HG02678 (cell line): ENCODE data around the gene METTL26.

Experiments
- ATAC-seq: cut with Tn5 transposase; IDR thresholded peaks from one replicate; pipeline ENCODE4 v1.9.1; 2021; ENCODE audit warnings: mild to moderate bottlenecking, moderate library complexity; ENCODE audit not compliant: unreplicated experiment

METTL26 gene

GRCh38 chr16:627454-628239, 8.5 kb downstream of the METTL26 start:
- no peak for ATAC-seq

- ATAC-seq, result no peak
Observed at GRCh38 chr16:626787-627453, 9.2 kb downstream of the METTL26 start.

- ATAC-seq, result no peak
Observed at GRCh38 chr16:625977-626765, 9.9 kb downstream of the METTL26 start.

- ATAC-seq, result no peak
Observed at GRCh38 chr16:625117-625976, 10.8 kb downstream of the METTL26 start.

- ATAC-seq, result no peak
Observed at GRCh38 chr16:624526-625070, 11.5 kb downstream of the METTL26 start.

- ATAC-seq, result no peak
Observed at GRCh38 chr16:622920-623280, 13.2 kb downstream of the METTL26 start.

GRCh38 chr16:621526-622105, 14.5 kb downstream of the METTL26 start:
- ATAC-seq, result no peak

GRCh38 chr16:620700-621525, 15.2 kb downstream of the METTL26 start:
- no peak for ATAC-seq

- ATAC-seq, result no peak
Observed at GRCh38 chr16:619476-620100, 16.5 kb downstream of the METTL26 start.

- no peak for ATAC-seq
Observed at GRCh38 chr16:617855-618254, 18.2 kb downstream of the METTL26 start.

GRCh38 chr16:616733-617586, 19.1 kb downstream of the METTL26 start:
- no peak for ATAC-seq

- ATAC-seq, result no peak
Observed at GRCh38 chr16:615122-615521, 21.0 kb downstream of the METTL26 start.

- no peak for ATAC-seq
Observed at GRCh38 chr16:610513-611381, 25.4 kb downstream of the METTL26 start.

GRCh38 chr16:609984-610383, 26.1 kb downstream of the METTL26 start:
- no peak for ATAC-seq

- no peak for ATAC-seq
Observed at GRCh38 chr16:609316-609715, 26.8 kb downstream of the METTL26 start.

GRCh38 chr16:608019-608418, 28.1 kb downstream of the METTL26 start:
- ATAC-seq, result no peak
